ENCODE measurements around the gene FAM3A. TPM values are rescaled to one million over a fixed set of nuclear protein-coding genes. Genes with fewer than 3 reads are reported as not detected.
"Not testable (repeated sequence)": the region's sequence is repeated elsewhere in the genome, so short reads cannot be mapped to it uniquely, and the experiment has no call there.

The FAM3A gene
- total RNA-seq, 2 donors from 2014 or later = 31.0 to 52.3 TPM

DNA sequence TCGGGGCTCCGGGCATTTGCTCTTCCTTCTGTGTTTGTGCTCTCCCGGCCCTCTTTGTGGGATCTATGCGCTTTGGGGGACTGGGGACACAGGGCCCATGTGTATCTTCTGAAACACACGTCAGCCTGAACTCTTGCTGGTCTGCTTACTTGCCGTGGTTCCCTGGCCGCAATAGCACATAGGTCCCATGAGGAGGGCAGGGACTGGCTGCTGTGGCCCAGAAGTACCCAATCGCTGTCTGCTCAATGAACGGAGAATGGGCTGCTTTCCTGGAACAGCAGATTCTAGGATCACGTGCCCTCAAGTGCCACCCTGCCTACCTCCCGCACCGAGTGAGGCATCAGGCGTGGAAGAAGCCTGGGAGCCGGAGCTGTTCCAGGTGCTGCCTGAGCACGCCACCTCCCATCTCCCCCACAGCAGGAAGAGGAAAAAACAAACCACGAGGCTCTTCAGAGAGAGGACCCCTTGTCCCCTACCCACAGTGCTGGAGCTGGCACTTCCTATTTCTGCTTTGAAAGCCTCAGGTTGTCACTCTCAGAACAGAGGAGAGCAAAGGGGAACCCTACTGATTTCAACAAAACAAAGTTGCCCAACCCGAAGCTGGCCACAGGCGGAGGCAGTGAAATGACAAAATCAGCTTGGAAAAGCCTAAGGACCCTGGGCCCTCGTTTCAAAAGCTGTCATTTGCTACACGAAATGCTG is 26.8 kb upstream of the FAM3A start:
- H3K4me3 ChIP-seq = peak overlapping the region; percentile 57
- peak overlapping the region; percentile 95 to 99 for H3K27ac ChIP-seq
- DNase-seq (ENCODE audit: low spot score) (no peak), ATAC-seq (ENCODE audit: insufficient number of reproducible peaks, low FRiP score, low read depth) (no peak)
- no peak for TF ChIP-seq CTCF (IDR thresholded peaks at IDR 0.05)
- H3K27me3 ChIP-seq (replicated peaks; ENCODE audit: insufficient read depth) = no peaks in the 10 kb centered on the region
- no peaks in the 10 kb centered on the region for H3K9me3 ChIP-seq
- peaks cover 19 to 63% of the 10 kb centered on the region in 2 donors for H3K4me1 ChIP-seq (ENCODE audit: control insufficient read depth in 1 of 2, low read depth in 2 of 2)
- no peaks in the 10 kb centered on the region for H3K36me3 ChIP-seq

DNA sequence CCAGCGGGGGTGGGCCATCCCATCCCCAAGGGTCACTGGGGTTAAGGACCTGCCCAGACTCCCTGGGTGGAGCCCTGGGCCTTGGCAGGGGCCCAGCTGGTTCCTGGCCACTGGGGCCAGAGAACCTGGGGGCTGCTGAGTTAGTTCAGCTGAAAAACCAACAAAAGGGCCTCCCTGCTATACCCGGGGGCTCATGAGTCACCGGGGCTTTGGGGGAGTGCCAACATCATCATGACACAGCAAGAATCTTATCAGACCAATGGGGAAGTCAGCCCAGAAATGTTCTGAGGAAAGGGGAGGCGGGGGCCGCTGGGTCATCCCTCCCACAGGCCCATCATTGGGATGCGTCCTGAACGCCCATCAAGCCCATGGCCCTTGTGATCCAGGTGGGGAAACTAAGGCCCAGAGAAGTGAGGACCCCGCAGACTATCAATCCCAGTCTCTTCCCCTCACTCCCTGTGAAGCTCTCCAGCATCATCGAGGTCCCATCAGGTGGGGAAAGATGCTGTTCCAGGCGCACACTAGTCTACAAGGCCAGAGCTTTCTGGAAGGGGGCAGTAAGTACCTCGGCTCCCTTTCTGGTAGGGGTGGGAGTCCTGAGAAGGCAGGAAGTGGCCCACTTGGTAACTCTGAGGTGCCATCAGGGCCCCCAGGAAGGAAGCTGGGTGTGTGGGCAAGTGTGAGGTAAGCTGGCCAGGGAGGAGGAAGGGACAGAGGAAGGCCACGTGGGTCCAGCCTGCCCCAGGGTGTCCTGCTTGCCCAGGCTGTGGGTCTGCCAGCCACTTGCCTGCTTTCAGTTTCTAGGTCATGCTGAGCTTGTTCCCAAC is 26.1 kb upstream of the FAM3A start:
- Histone ChIP-seq H3K27ac (peak overlapping the region; percentile 95 to 99), H3K4me1 (ENCODE audit: control insufficient read depth in 1 of 2, low read depth in 2 of 2) (peaks cover 19 to 63% of the 10 kb centered on the region in 2 donors), H3K36me3 (no peaks in the 10 kb centered on the region), H3K9me3 (no peaks in the 10 kb centered on the region), H3K4me3 (peak overlapping the region; percentile 57), H3K27me3 (replicated peaks; ENCODE audit: insufficient read depth) (no peaks in the 10 kb centered on the region)
- DNase-seq (ENCODE audit: low spot score) (peak; percentile 74), ATAC-seq (ENCODE audit: insufficient number of reproducible peaks, low FRiP score, low read depth) (peak; percentile 72)
- no peak for TF ChIP-seq CTCF (IDR thresholded peaks at IDR 0.05)

GRCh38 chrX:154541589-154541895 is 25.5 kb upstream of the FAM3A start:
- Histone ChIP-seq H3K27me3 (replicated peaks; ENCODE audit: insufficient read depth) (no peaks in the 10 kb centered on the region), H3K4me1 (ENCODE audit: control insufficient read depth in 1 of 2, low read depth in 2 of 2) (peaks cover 19 to 63% of the 10 kb centered on the region in 2 donors), H3K9me3 (no peaks in the 10 kb centered on the region), H3K27ac (peak overlapping the region; percentile 95 to 99), H3K4me3 (peak overlapping the region; percentile 57), H3K36me3 (no peaks in the 10 kb centered on the region)
- no peak for ATAC-seq (ENCODE audit: insufficient number of reproducible peaks, low FRiP score, low read depth)
- no peak for TF ChIP-seq CTCF (IDR thresholded peaks at IDR 0.05)
- no peak for DNase-seq (ENCODE audit: low spot score)

DNA sequence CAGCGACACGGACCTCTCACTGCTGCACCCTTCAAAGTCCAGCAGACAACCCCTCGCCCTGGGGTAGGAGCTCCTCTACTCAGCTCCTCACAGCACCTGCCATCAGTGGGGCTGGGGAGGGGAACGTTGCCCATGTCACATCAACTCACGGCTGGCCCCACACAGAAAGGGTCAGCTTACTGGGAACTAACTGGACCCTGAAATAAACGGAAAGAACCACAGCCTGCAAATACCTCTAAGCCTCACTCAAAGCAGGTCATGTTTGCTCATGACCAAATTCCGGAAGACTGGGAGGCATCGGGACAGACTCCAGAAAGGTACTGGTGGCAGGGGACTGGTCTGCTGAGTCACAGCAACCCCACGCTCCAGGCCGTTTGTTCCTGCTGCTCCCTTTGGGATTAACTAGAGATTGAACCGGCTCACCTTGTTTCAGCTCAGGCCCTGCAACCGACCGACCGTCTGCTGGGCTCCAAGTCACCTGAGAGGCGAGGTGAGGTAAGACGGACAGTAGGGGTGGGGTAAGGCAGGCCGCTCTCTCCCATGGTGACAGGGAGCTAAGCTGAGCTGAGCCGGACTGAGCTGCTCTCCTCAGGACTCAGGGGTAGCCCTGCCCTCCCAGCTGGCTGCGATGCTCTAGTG is 25.0 kb upstream of the FAM3A start:
- no peaks in the 10 kb centered on the region for H3K36me3 ChIP-seq
- DNase-seq (ENCODE audit: low spot score) (no peak), ATAC-seq (ENCODE audit: insufficient number of reproducible peaks, low FRiP score, low read depth) (no peak)
- TF ChIP-seq CTCF (IDR thresholded peaks at IDR 0.05) = no peak
- no peaks in the 10 kb centered on the region for H3K9me3 ChIP-seq
- H3K27me3 ChIP-seq (replicated peaks; ENCODE audit: insufficient read depth) = no peaks in the 10 kb centered on the region
- peaks cover 19 to 61% of the 10 kb centered on the region in 2 donors for H3K4me1 ChIP-seq (ENCODE audit: control insufficient read depth in 1 of 2, low read depth in 2 of 2)
- H3K4me3 ChIP-seq = peak overlapping the region; percentile 57
- H3K27ac ChIP-seq = peak overlapping the region; percentile 95 to 99

DNA sequence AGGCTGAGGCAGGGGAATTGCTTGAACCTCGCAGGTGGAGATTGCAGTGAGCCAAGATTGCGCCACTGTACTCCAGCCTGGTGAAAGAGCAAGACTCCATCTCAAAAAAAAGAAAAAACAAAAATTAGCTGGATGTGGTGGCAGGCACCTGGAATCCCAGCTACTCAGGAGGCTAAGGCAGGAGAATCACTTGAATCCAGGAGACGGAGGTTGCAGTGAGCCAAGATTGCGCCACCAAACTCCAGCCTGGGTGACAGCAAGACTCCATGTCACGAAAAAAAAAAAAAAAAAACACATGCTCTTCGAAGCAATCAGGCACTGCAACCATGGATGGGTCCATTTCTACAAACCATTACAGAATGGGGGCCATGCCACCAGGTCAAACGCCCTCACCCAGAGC is 24.3 kb upstream of the FAM3A start:
- Histone ChIP-seq H3K4me1 (ENCODE audit: control insufficient read depth in 1 of 2, low read depth in 2 of 2) (peaks cover 19 to 54% of the 10 kb centered on the region in 2 donors), H3K27ac (peak overlapping the region; percentile 95 to 99)
- ATAC-seq (ENCODE audit: insufficient number of reproducible peaks, low FRiP score, low read depth); H3K4me3 ChIP-seq; H3K36me3 ChIP-seq; H3K9me3 ChIP-seq; H3K27me3 ChIP-seq (replicated peaks; ENCODE audit: insufficient read depth); DNase-seq (ENCODE audit: low spot score): not testable (repeated sequence)
